ENCODE data around the gene FAM241B. TPM values are rescaled to one million over a fixed set of nuclear protein-coding genes. Genes with fewer than 3 reads are reported as not detected.

FAM241B gene
- total and polyA plus RNA-seq, 2 of the 4 experiments (the other 2 are of a cell fraction), result 0.18 to 1.4 TPM

DNA sequence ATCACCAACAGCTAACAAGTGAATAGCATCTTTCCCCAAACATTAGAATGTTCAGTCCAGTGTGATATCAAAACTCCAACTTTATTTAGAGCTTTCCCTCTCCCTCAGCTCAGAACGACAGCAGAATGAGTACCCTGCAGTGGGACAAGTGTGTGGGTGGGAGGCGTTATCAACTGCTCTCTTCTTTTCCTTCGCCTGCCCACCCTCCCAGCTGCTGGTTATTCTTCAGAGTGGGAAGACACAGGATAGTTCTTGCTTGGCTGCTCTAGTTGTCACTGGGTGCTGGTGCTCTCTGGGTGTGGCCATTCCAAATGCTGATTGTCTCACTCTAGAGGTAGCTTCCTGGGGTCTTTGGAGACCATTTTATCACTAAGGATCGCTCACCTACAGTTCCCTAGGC lies 13.7 kb upstream of the FAM241B start:
- H2AK9ac ChIP-seq (replicated peaks; ENCODE audit: low read depth, low read length, poor library complexity), result no peak overlapping the region
- H2AK5ac ChIP-seq (ENCODE audit: low read depth, low read length), result no peak overlapping the region
- H3K4me1 ChIP-seq (ENCODE audit: control insufficient read depth, insufficient read depth, low read length), result no peaks in the 10 kb centered on the region
- no peaks in the 10 kb centered on the region for H3K36me3 ChIP-seq (ENCODE audit: control insufficient read depth, insufficient read depth, low read length)
- H2BK5ac ChIP-seq (ENCODE audit: low read depth, low read length, poor library complexity, severe bottlenecking), result no peak overlapping the region
- POLR2A ChIA-PET (ENCODE audit: unreplicated experiment), result no interaction called here
- ATAC-seq (ENCODE audit: low read depth), result no peak
- H3K4ac ChIP-seq (ENCODE audit: low read depth, low read length), result no peak overlapping the region
- no peak overlapping the region for H3K23ac ChIP-seq (ENCODE audit: low read depth, low read length)
- no peaks in the 10 kb centered on the region for H4K20me1 ChIP-seq (ENCODE audit: insufficient read depth, low read length)
- H3K9me3 ChIP-seq (ENCODE audit: control insufficient read depth, insufficient read depth, low read length), result peaks cover 2% of the 10 kb centered on the region; the same call in 1 of the 2 replicates
- intact Hi-C loops (cut with micrococcal nuclease) (no loop called here), dilution Hi-C loops (cut with HindIII; ENCODE audit: low sequenced_read_pairs, unreplicated experiment) (no loop called here), in situ Hi-C loops (cut with MboI; ENCODE audit: low sequenced_read_pairs) (no loop called here)
- H3K4me3 ChIP-seq (ENCODE audit: insufficient read depth, low read depth, low read length), result no peak overlapping the region
- no peak overlapping the region for H2AFZ ChIP-seq (replicated peaks; ENCODE audit: low read length, poor library complexity)
- H2BK15ac ChIP-seq (ENCODE audit: low read depth, low read length), result no peak overlapping the region
- BruUV-seq (replicated peaks), result no TSS peak
- no peak for DNase-seq
- H3K14ac ChIP-seq (replicated peaks; ENCODE audit: low read depth, low read length), result no peak overlapping the region
- H3K9me1 ChIP-seq (ENCODE audit: insufficient read depth, low read length), result no peaks in the 10 kb centered on the region
- CTCF ChIA-PET, result no interaction called here
- H3K9ac ChIP-seq (ENCODE audit: low read depth, low read length), result no peak overlapping the region
- no peaks in the 10 kb centered on the region for H3K79me1 ChIP-seq (ENCODE audit: low read depth in 1 of 2, low read length in 2 of 2)
- no peak overlapping the region for H4K5ac ChIP-seq (ENCODE audit: low read depth, low read length)
- H3K27me3 ChIP-seq (ENCODE audit: control insufficient read depth, insufficient read depth, low read length), result peaks cover 48% of the 10 kb centered on the region
- H3K27ac ChIP-seq (ENCODE audit: insufficient read depth, low read length), result no peak overlapping the region
- no peak overlapping the region for H2BK120ac ChIP-seq (ENCODE audit: low read depth, low read length)
- H3K18ac ChIP-seq (ENCODE audit: low read depth, low read length), result no peak overlapping the region
- H3K56ac ChIP-seq (ENCODE audit: extremely low read depth, insufficient read depth, low read length), result no peak overlapping the region
- H2BK20ac ChIP-seq (ENCODE audit: low read depth, low read length), result no peak overlapping the region
- H4K8ac ChIP-seq (ENCODE audit: low read depth in 2 of 2, low read length in 2 of 2), result no peak overlapping the region
- no peak overlapping the region for H3K4me2 ChIP-seq (ENCODE audit: low read depth, low read length)
- TF ChIP-seq NFE2L2 (IDR thresholded peaks at IDR 0.05; ENCODE audit: low read depth, low read length) (no peak), USF2 (IDR thresholded peaks at IDR 0.05; ENCODE audit: low read depth, low read length) (no peak), ELK1 (IDR thresholded peaks at IDR 0.05; ENCODE audit: borderline replicate concordance, low read depth, low read length) (no peak), MAFK (IDR thresholded peaks at IDR 0.05; ENCODE audit: low read depth, low read length) (no peak), POLR2A (IDR thresholded peaks at IDR 0.05; ENCODE audit: low read depth, low read length) (no peak), SMC3 (IDR thresholded peaks at IDR 0.05; ENCODE audit: low read depth, low read length) (no peak), BHLHE40 (IDR thresholded peaks at IDR 0.05; ENCODE audit: low read depth, low read length) (no peak), CHD1 (IDR thresholded peaks at IDR 0.05; ENCODE audit: low read depth, low read length) (no peak), RCOR1 (IDR thresholded peaks at IDR 0.05; ENCODE audit: insufficient replicate concordance, low read length) (no peak), MXI1 (IDR thresholded peaks at IDR 0.05; ENCODE audit: borderline replicate concordance, low read depth, low read length) (no peak), FOS (IDR thresholded peaks at IDR 0.05; ENCODE audit: low read depth, low read length) (no peak), RAD21 (IDR thresholded peaks at IDR 0.05; ENCODE audit: low read length) (no peak)
- TF ChIP-seq, protein P1, sequence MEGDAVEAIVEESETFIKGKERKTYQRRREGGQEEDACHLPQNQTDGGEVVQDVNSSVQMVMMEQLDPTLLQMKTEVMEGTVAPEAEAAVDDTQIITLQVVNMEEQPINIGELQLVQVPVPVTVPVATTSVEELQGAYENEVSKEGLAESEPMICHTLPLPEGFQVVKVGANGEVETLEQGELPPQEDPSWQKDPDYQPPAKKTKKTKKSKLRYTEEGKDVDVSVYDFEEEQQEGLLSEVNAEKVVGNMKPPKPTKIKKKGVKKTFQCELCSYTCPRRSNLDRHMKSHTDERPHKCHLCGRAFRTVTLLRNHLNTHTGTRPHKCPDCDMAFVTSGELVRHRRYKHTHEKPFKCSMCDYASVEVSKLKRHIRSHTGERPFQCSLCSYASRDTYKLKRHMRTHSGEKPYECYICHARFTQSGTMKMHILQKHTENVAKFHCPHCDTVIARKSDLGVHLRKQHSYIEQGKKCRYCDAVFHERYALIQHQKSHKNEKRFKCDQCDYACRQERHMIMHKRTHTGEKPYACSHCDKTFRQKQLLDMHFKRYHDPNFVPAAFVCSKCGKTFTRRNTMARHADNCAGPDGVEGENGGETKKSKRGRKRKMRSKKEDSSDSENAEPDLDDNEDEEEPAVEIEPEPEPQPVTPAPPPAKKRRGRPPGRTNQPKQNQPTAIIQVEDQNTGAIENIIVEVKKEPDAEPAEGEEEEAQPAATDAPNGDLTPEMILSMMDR (conservative IDR thresholded peaks at IDR 0.05; ENCODE audit: low read depth, low read length), result no peak
- no peak overlapping the region for H4K91ac ChIP-seq (ENCODE audit: insufficient read depth, low read depth, low read length)
- WGBS, 2 experiments (ENCODE audit: extremely low coverage in 2 of 2, insufficient read length in 1 of 2), result 17% methylated on average over 1 of the region's 4 CpGs; no CpG with 5 or more reads in 1 of the 2 experiments

Data from IMR-90 (cell line).